ENCODE measurements around the gene AKAP10. TPM values are rescaled to one million over a fixed set of nuclear protein-coding genes. Genes with fewer than 3 reads are reported as not detected.
A peak's percentile ranks its signal among the peaks of the same experiment; 100 is the strongest.
"Not testable (repeated sequence)": the region's sequence is repeated elsewhere in the genome, so short reads cannot be mapped to it uniquely, and the experiment has no call there.

AKAP10 gene
- total RNA-seq, 1 experiment from 2014 or later: 68.8 TPM

- peaks cover 9% of the 10 kb centered on the region for H3K4me1 ChIP-seq
- H3K4me3 ChIP-seq: no peak overlapping the region
- no peak for DNase-seq
- no peaks in the 10 kb centered on the region for H3K36me3 ChIP-seq
- no peaks in the 10 kb centered on the region for H3K9me3 ChIP-seq (replicated peaks)
- H3K27me3 ChIP-seq: 0 out of 2 replicates have a peak, but pooled peaks cover 6% of the 10 kb centered on the region
- no peak overlapping the region for H3K27ac ChIP-seq
These were observed 100.2 kb downstream of the AKAP10 start for GRCh38 chr17:19877364-19877945.

GRCh38 chr17:19876529-19877161, 101.0 kb downstream of the AKAP10 start:
- Histone ChIP-seq H3K36me3 (no peaks in the 10 kb centered on the region; the same call in 1 of the 2 replicates), H3K9me3 (replicated peaks) (no peaks in the 10 kb centered on the region), H3K4me1 (peaks cover 9% of the 10 kb centered on the region), H3K27me3 (0 out of 2 replicates have a peak, but pooled peaks cover 6% of the 10 kb centered on the region), H3K4me3 (no peak overlapping the region), H3K27ac (no peak overlapping the region)
- no peak for DNase-seq

- Histone ChIP-seq H3K36me3 (no peaks in the 10 kb centered on the region; the same call in 1 of the 2 replicates), H3K27ac (no peak overlapping the region), H3K4me3 (no peak overlapping the region), H3K4me1 (peaks cover 9% of the 10 kb centered on the region), H3K9me3 (replicated peaks) (no peaks in the 10 kb centered on the region), H3K27me3 (0 out of 2 replicates have a peak, but pooled peaks cover 6% of the 10 kb centered on the region)
- no peak for DNase-seq
These were observed 103.4 kb downstream of the AKAP10 start for GRCh38 chr17:19874256-19874655.

DNA sequence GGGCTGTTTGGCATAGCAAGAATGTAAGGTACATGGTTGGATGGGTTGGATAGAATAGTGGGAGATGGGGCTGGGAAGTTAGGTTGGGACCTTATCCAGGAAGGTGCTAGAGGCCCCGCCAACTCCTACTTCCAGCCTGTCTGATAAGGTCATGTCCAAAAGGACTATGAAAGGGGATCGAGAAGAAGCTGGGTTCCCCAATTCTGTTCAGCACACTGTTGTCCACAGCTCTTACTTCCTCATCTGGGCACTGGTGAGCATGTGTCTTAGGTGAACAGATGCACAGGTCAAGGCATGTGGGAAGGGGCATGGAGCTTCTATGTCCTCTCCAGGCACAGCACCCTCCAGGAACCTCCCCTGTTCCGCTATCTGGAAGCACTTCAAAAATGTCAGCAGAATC, 104.3 kb downstream of the AKAP10 start:
- no peak for DNase-seq
- H3K27me3 ChIP-seq: 0 out of 2 replicates have a peak, but pooled peaks cover 6% of the 10 kb centered on the region
- H3K36me3 ChIP-seq: no peaks in the 10 kb centered on the region; the same call in 1 of the 2 replicates
- H3K27ac ChIP-seq: no peak overlapping the region
- 0 out of 2 replicates have a peak, but pooled peaks cover 3% of the 10 kb centered on the region for H3K9me3 ChIP-seq (replicated peaks)
- peaks cover 9% of the 10 kb centered on the region for H3K4me1 ChIP-seq
- H3K4me3 ChIP-seq: no peak overlapping the region

- no peak overlapping the region for H3K27ac ChIP-seq
These were observed 109.6 kb downstream of the AKAP10 start for GRCh38 chr17:19868079-19868395.

DNA sequence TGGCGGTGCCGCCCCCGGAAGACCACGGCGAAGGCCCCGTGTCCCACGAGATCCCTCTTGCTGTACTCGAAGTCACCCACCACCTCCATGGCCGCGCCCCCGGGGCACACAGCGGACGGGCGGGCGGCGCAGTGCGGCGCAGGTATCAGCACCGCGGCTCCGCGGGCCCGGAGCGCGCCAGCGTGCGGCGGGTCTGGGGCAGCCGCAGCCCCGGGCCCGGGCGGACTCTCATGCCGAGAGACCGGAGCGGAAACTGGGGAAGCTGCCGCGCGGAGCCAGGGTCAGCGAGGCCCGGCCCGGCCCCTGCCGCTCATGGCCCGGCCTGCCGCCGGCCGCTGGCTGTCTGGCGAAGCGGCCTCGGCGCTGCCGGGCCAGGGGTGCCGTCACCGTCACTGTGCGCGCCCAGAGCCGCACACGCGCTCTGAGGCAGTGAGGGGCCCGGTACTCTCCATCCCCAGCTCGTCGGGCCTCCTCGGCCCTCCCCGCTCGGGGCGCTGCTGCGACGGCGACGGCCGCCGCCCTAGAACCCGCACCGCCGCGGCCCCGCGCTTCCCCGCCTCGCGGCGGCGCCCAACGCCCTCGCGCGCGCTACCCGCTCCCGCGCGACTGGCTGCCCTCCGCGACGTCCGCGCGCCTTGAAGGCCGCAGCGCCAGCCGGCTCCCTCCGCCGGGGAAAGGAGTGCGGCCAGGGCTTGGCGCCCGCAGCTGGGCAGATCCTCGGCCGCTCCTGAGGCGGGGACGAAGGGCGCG, 110.1 kb downstream of the AKAP10 start, which contains the start of gene ULK2:
Gene ULK2, minus strand, starts transcription at position 608 of the 750 bp plus-strand sequence. Its CDS starts 519 bp downstream, at position 89.
- 0 out of 2 replicates have a peak, but pooled peaks cover 7% of the 10 kb centered on the region for H3K9me3 ChIP-seq (replicated peaks)
- no peaks in the 10 kb centered on the region for H3K4me1 ChIP-seq
- H3K27ac ChIP-seq: no peak within 1 kb of the TSS
- peak in 1 of 2 experiments; percentile 38 for DNase-seq
- H3K4me3 ChIP-seq: peak within 1 kb of the TSS; percentile 70
- H3K36me3 ChIP-seq: no peaks in the 10 kb centered on the region; the same call in 1 of the 2 replicates
- H3K27me3 ChIP-seq: peaks cover 5% of the 10 kb centered on the region; the same call in 1 of the 2 replicates

More at GRCh38 chr17:19868079-19868395, 109.6 kb downstream of the AKAP10 start:
- Histone ChIP-seq H3K9me3 (replicated peaks) (0 out of 2 replicates have a peak, but pooled peaks cover 7% of the 10 kb centered on the region), H3K36me3 (no peaks in the 10 kb centered on the region; the same call in 1 of the 2 replicates), H3K27me3 (peaks cover 5% of the 10 kb centered on the region; the same call in 1 of the 2 replicates), H3K4me1 (no peaks in the 10 kb centered on the region), H3K4me3 (no peak overlapping the region)
- no peak for DNase-seq

DNA sequence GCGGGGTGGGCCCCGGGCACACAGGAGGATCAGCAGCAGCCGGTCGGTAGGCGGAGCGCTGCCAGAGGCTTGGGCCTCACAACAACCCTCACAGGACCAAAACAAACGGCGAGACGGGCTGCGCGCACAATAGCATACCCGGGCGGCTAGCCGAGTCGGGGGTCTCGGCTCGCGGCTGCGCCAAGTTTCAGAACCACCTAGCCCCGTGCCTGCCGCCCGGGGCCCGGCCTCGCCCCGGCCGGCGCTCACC, 110.6 kb downstream of the AKAP10 start:
- peak; percentile 65 to 77 for DNase-seq
- H3K27ac ChIP-seq: no peak overlapping the region
- H3K4me1 ChIP-seq: no peaks in the 10 kb centered on the region

DNA sequence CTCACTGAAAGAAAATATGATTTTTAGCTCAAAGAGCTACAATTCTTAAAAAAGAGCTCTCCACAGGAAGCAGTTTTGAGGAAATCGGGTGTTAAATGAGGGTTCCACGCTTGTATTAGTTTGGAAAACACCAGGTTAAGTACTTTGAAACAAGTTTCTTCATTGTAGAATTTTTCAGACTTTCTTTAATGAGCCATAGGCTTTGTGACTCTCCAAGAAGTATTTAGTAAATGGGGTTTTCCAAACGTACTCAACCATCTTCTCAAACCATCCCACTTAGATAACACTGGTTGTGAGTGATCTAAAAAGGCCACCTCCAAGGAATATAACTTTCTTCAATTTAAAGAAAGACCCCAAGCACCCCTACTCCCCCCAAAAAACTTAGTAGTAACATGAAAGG, 112.6 kb downstream of the AKAP10 start:
- DNase-seq: no peak
- H3K36me3 ChIP-seq: no peaks in the 10 kb centered on the region
- H3K9me3 ChIP-seq (replicated peaks): 0 out of 2 replicates have a peak, but pooled peaks cover 7% of the 10 kb centered on the region
- H3K4me1 ChIP-seq: no peaks in the 10 kb centered on the region
- no peak overlapping the region for H3K4me3 ChIP-seq
- no peak overlapping the region for H3K27ac ChIP-seq
- H3K27me3 ChIP-seq: peaks cover 5% of the 10 kb centered on the region; the same call in 1 of the 2 replicates

More for the DNA sequence above, 110.6 kb downstream of the AKAP10 start:
- Histone ChIP-seq H3K36me3 (no peaks in the 10 kb centered on the region; the same call in 1 of the 2 replicates), H3K27me3 (peaks cover 5% of the 10 kb centered on the region; the same call in 1 of the 2 replicates), H3K4me3 (peak overlapping the region; percentile 70), H3K9me3 (replicated peaks) (0 out of 2 replicates have a peak, but pooled peaks cover 7% of the 10 kb centered on the region)

- DNase-seq; H3K9me3 ChIP-seq (replicated peaks); H3K36me3 ChIP-seq; H3K4me3 ChIP-seq; H3K4me1 ChIP-seq; H3K27ac ChIP-seq; H3K27me3 ChIP-seq: not testable (repeated sequence)
These were observed 116.9 kb downstream of the AKAP10 start for GRCh38 chr17:19860647-19861177.

DNA sequence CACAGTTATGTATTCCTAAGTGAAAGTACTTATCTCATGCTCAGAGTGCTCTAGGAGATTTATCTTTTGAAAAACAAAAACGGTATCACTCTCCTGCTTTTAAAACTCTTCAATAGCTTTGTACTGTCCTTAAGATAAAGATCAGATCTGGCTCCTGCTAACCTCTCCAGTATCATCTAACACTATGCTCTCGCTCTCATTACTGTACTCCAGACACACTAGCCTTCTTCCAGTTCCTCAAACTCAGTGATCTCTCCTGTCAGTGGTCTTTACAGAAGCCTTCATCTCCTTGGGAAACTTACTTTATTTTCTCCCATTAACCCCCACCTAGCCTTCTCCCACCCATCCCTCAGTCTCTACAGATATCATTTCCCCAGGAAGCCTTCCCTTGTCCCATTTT, 120.0 kb downstream of the AKAP10 start:
- Histone ChIP-seq H3K27ac (no peak overlapping the region), H3K4me3 (no peak overlapping the region), H3K36me3 (no peaks in the 10 kb centered on the region), H3K27me3 (no peaks in the 10 kb centered on the region), H3K9me3 (replicated peaks) (no peaks in the 10 kb centered on the region; the same call in 1 of the 2 replicates), H3K4me1 (no peaks in the 10 kb centered on the region)
- DNase-seq: no peak

Other genes with a start within 250 kb of the AKAP10 start
- not detected in 2 replicates for gene ALDH3A1, start 229.5 kb downstream of the AKAP10 start, total RNA-seq (2014; rRNA removed; shearing (Covaris generic))
- gene ULK2, start 109.9 kb downstream of the AKAP10 start, total RNA-seq (2014; rRNA removed; shearing (Covaris generic)): 0.33 and 1.0 TPM in 2 replicates
- gene SPECC1, start 31.5 kb upstream of the AKAP10 start, total RNA-seq (2014; rRNA removed; shearing (Covaris generic)): 155 and 167 TPM in 2 replicates